Measurements from ENCODE around the gene DDIT3. TPM values are rescaled to one million over a fixed set of nuclear protein-coding genes. Genes with fewer than 3 reads are reported as not detected.

Gene DDIT3
- total RNA-seq, 1 experiment from 2014 or later, result 14.1 TPM

GRCh38 chr12:57551637-57552305 lies 31.5 kb upstream of the DDIT3 start:
- peaks cover 5% of the 10 kb centered on the region; the same call in 1 of the 2 replicates for H3K4me1 ChIP-seq (ENCODE audit: insufficient read depth, low read length)
- no peak overlapping the region for H4K5ac ChIP-seq (ENCODE audit: insufficient read length, low read depth, low read length)
- H2BK12ac ChIP-seq (ENCODE audit: insufficient read length, low read depth, low read length), result no peak overlapping the region
- no CpG with 5 or more reads among the region's 3 CpGs for WGBS (ENCODE audit: extremely low coverage, insufficient read length, low lambda C conversion rate)
- no peak overlapping the region for H4K8ac ChIP-seq (replicated peaks; ENCODE audit: insufficient read length, low read depth, low read length)
- H3K27me3 Mint-ChIP-seq (ENCODE audit: low read depth), result peaks cover 22% of the 10 kb centered on the region
- H3K4me1 Mint-ChIP-seq, result peaks cover 46 to 62% of the 10 kb centered on the region in 2 experiments
- H3K9me3 ChIP-seq (ENCODE audit: control insufficient read depth, low read depth, low read length), result no peaks in the 10 kb centered on the region
- H4K20me1 ChIP-seq (ENCODE audit: control insufficient read depth, insufficient read depth, insufficient read length), result no peaks in the 10 kb centered on the region
- no peak overlapping the region for H2BK120ac ChIP-seq (ENCODE audit: low read depth, low read length, poor library complexity, severe bottlenecking)
- peaks cover 2% of the 10 kb centered on the region for H3K79me1 ChIP-seq (ENCODE audit: insufficient read depth, low read depth, low read length, poor library complexity, severe bottlenecking)
- no peak for DNase-seq
- no peak overlapping the region for H3K27ac Mint-ChIP-seq
- no peak overlapping the region for H4K91ac ChIP-seq (ENCODE audit: insufficient read length, low read depth, low read length)
- no peak overlapping the region for H2AK5ac ChIP-seq (ENCODE audit: insufficient read length, low read length)
- H3K23me2 ChIP-seq (ENCODE audit: insufficient read length, low read depth, low read length, poor library complexity, severe bottlenecking), result peaks cover 10% of the 10 kb centered on the region
- H3K56ac ChIP-seq (ENCODE audit: insufficient read length, low read depth, low read length), result no peak overlapping the region
- no peak overlapping the region for H3K14ac ChIP-seq (ENCODE audit: insufficient read depth, low read length)
- H3K23ac ChIP-seq (ENCODE audit: insufficient read length, low read depth, low read length), result no peak overlapping the region
- H3K27me3 ChIP-seq (ENCODE audit: insufficient read depth, low read length), result no peaks in the 10 kb centered on the region; the same call in 1 of the 2 replicates
- TF ChIP-seq, protein P1, sequence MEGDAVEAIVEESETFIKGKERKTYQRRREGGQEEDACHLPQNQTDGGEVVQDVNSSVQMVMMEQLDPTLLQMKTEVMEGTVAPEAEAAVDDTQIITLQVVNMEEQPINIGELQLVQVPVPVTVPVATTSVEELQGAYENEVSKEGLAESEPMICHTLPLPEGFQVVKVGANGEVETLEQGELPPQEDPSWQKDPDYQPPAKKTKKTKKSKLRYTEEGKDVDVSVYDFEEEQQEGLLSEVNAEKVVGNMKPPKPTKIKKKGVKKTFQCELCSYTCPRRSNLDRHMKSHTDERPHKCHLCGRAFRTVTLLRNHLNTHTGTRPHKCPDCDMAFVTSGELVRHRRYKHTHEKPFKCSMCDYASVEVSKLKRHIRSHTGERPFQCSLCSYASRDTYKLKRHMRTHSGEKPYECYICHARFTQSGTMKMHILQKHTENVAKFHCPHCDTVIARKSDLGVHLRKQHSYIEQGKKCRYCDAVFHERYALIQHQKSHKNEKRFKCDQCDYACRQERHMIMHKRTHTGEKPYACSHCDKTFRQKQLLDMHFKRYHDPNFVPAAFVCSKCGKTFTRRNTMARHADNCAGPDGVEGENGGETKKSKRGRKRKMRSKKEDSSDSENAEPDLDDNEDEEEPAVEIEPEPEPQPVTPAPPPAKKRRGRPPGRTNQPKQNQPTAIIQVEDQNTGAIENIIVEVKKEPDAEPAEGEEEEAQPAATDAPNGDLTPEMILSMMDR (conservative IDR thresholded peaks at IDR 0.05), result no peak
- H2AFZ ChIP-seq (ENCODE audit: low read length), result no peak overlapping the region
- no peak overlapping the region for H2BK20ac ChIP-seq (ENCODE audit: low read depth, low read length, poor library complexity, severe bottlenecking)
- no peak overlapping the region for H3K9ac ChIP-seq (ENCODE audit: extremely low read depth, insufficient read length, low read length)
- no peak overlapping the region for H3K4me2 ChIP-seq (ENCODE audit: insufficient read depth, insufficient read length, low read length)
- H3K79me2 ChIP-seq (ENCODE audit: insufficient read depth, low read length), result peaks cover 2% of the 10 kb centered on the region; the same call in 1 of the 2 replicates
- H3K18ac ChIP-seq (ENCODE audit: insufficient read length, low read depth, low read length), result no peak overlapping the region
- H3K4me3 Mint-ChIP-seq, result peak overlapping the region; percentile 84 to 89
- no peak overlapping the region for H2BK15ac ChIP-seq (ENCODE audit: low read depth, low read length)
- H3K36me3 Mint-ChIP-seq (ENCODE audit: insufficient read depth in 1 of 3, low read depth in 3 of 3), result peaks cover 3 to 4% (median 3%) of the 10 kb centered on the region in 3 experiments; a peak in 4 of 7 replicates
- no peak overlapping the region for H2BK5ac ChIP-seq (ENCODE audit: insufficient read length, low read length)
- H3T11ph ChIP-seq (ENCODE audit: low read length), result no peak overlapping the region
- H3K27ac ChIP-seq (ENCODE audit: insufficient read length, low read depth, low read length), result no peak overlapping the region
- H3K9me3 Mint-ChIP-seq, result no peaks in the 10 kb centered on the region
- no peak overlapping the region for H3K4ac ChIP-seq (ENCODE audit: low read depth, low read length)

All from H9 (cell line).